Measurements from ENCODE around the gene RNF141.

RNF141 gene

GRCh38 chr11:10499874-10500601 lies 40.9 kb downstream of the RNF141 start:
- DNase-seq (ENCODE audit: extremely low spot score) = no peak
- ChIA-PET CTCF (interaction anchor here (1.0 kb wide), 1 partner anchor 86 kb away, joined by 3 read pairs; no protein-coding TSS in a partner anchor), POLR2A (no interaction called here)
- no peak for TF ChIP-seq CTCF (IDR thresholded peaks at IDR 0.05; ENCODE audit: control extremely low read depth, extremely low read depth, low read depth, missing control alignments)

- ChIA-PET POLR2A (no interaction called here), CTCF (interaction anchor here (1.0 to 1.6 kb wide), 2 partner anchors 42 to 86 kb away, joined by 3 to 4 read pairs; partner anchors contain the start of gene RNF141)
- DNase-seq (ENCODE audit: extremely low spot score) = peak; percentile 10
- no peak for TF ChIP-seq CTCF (IDR thresholded peaks at IDR 0.05; ENCODE audit: control extremely low read depth, extremely low read depth, low read depth, missing control alignments)
Measured at GRCh38 chr11:10499452-10499851, 41.5 kb downstream of the RNF141 start.

GRCh38 chr11:10498426-10499250 lies 42.3 kb downstream of the RNF141 start:
- ChIA-PET POLR2A (interaction anchor here (0.6 kb wide), 1 partner anchor 206 kb away, joined by 3 read pairs; no protein-coding TSS in a partner anchor), CTCF (interaction anchor here (1.6 to 2.3 kb wide), 2 partner anchors 14 to 43 kb away, joined by 4 to 7 read pairs; partner anchors contain the start of gene RNF141)
- no peak for TF ChIP-seq CTCF (IDR thresholded peaks at IDR 0.05; ENCODE audit: control extremely low read depth, extremely low read depth, low read depth, missing control alignments)
- DNase-seq (ENCODE audit: extremely low spot score) = peak; percentile 15

- TF ChIP-seq CTCF (IDR thresholded peaks at IDR 0.05; ENCODE audit: control extremely low read depth, extremely low read depth, low read depth, missing control alignments) = no peak
- ChIA-PET POLR2A (interaction anchor here (0.6 kb wide), 1 partner anchor 207 kb away, joined by 3 read pairs; no protein-coding TSS in a partner anchor), CTCF (interaction anchor here (1.6 to 2.3 kb wide), 3 partner anchors 10 to 43 kb away, joined by 4 to 7 read pairs (median 5); partner anchors contain the start of gene RNF141)
Measured at GRCh38 chr11:10498022-10498400, 43.0 kb downstream of the RNF141 start.

GRCh38 chr11:10497371-10498021 lies 43.5 kb downstream of the RNF141 start:
- DNase-seq (ENCODE audit: extremely low spot score) = no peak
- CTCF ChIA-PET = interaction anchor here (1.5 to 2.3 kb wide), 4 partner anchors 11 to 91 kb away, joined by 3 to 7 read pairs (median 4); partner anchors contain the start of gene RNF141
- no peak for TF ChIP-seq CTCF (IDR thresholded peaks at IDR 0.05; ENCODE audit: control extremely low read depth, extremely low read depth, low read depth, missing control alignments)
- POLR2A ChIA-PET = no interaction called here

More at GRCh38 chr11:10498022-10498400, 43.0 kb downstream of the RNF141 start:
- no peak for DNase-seq (ENCODE audit: extremely low spot score)

All from GM10248 (cell line).